ENCODE data around the gene KIF14. TPM values are rescaled to one million over a fixed set of nuclear protein-coding genes. Genes with fewer than 3 reads are reported as not detected.
"Not testable (repeated sequence)": the region's sequence is repeated elsewhere in the genome, so short reads cannot be mapped to it uniquely, and the experiment has no call there.

Gene KIF14
- total and polyA plus RNA-seq, 11 donors: 0.04 to 2.0 (median 0.08) TPM; not detected in 2

GRCh38 chr1:200527670-200528069 is 92.9 kb downstream of the KIF14 start:
- H3K9me3 ChIP-seq: no peaks in the 10 kb centered on the region
- TF ChIP-seq, protein P1, sequence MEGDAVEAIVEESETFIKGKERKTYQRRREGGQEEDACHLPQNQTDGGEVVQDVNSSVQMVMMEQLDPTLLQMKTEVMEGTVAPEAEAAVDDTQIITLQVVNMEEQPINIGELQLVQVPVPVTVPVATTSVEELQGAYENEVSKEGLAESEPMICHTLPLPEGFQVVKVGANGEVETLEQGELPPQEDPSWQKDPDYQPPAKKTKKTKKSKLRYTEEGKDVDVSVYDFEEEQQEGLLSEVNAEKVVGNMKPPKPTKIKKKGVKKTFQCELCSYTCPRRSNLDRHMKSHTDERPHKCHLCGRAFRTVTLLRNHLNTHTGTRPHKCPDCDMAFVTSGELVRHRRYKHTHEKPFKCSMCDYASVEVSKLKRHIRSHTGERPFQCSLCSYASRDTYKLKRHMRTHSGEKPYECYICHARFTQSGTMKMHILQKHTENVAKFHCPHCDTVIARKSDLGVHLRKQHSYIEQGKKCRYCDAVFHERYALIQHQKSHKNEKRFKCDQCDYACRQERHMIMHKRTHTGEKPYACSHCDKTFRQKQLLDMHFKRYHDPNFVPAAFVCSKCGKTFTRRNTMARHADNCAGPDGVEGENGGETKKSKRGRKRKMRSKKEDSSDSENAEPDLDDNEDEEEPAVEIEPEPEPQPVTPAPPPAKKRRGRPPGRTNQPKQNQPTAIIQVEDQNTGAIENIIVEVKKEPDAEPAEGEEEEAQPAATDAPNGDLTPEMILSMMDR (IDR thresholded peaks at IDR 0.05): no peak
- TF ChIP-seq POLR2A (IDR thresholded peaks at IDR 0.05): no peak
- peaks cover 0 to 7% (median 0%) of the 10 kb centered on the region in 9 donors for H3K27me3 ChIP-seq
- DNase-seq (no peak), ATAC-seq (no peak)
- no peak overlapping the region for H3K4me3 ChIP-seq
- no peak overlapping the region for H3K27ac ChIP-seq
- H3K36me3 ChIP-seq: no peaks in the 10 kb centered on the region
- H3K4me1 ChIP-seq: peaks cover 0 to 8% (median 0%) of the 10 kb centered on the region in 12 donors
- WGBS, 4 donors: 84 to 91% (median 89%) methylated on average over 4 of the region's 4 CpGs
- intact Hi-C loops (cut with DNase I): no loop called here

GRCh38 chr1:200526709-200527612 is 93.6 kb downstream of the KIF14 start:
- ATAC-seq (no peak), DNase-seq (no peak)
- H3K27me3 ChIP-seq: peaks cover 0 to 3% (median 0%) of the 10 kb centered on the region in 9 donors
- H3K9me3 ChIP-seq: no peaks in the 10 kb centered on the region
- 80 to 94% (median 87%) methylated on average over 5 of the region's 5 CpGs for WGBS, 4 donors
- no peaks in the 10 kb centered on the region for H3K36me3 ChIP-seq
- TF ChIP-seq POLR2A (IDR thresholded peaks at IDR 0.05): no peak
- TF ChIP-seq, protein P1 (IDR thresholded peaks at IDR 0.05): no peak
- intact Hi-C loops (cut with DNase I): no loop called here
- peaks cover 0 to 8% (median 0%) of the 10 kb centered on the region in 12 donors for H3K4me1 ChIP-seq
- H3K4me3 ChIP-seq: no peak overlapping the region
- no peak overlapping the region for H3K27ac ChIP-seq

DNA sequence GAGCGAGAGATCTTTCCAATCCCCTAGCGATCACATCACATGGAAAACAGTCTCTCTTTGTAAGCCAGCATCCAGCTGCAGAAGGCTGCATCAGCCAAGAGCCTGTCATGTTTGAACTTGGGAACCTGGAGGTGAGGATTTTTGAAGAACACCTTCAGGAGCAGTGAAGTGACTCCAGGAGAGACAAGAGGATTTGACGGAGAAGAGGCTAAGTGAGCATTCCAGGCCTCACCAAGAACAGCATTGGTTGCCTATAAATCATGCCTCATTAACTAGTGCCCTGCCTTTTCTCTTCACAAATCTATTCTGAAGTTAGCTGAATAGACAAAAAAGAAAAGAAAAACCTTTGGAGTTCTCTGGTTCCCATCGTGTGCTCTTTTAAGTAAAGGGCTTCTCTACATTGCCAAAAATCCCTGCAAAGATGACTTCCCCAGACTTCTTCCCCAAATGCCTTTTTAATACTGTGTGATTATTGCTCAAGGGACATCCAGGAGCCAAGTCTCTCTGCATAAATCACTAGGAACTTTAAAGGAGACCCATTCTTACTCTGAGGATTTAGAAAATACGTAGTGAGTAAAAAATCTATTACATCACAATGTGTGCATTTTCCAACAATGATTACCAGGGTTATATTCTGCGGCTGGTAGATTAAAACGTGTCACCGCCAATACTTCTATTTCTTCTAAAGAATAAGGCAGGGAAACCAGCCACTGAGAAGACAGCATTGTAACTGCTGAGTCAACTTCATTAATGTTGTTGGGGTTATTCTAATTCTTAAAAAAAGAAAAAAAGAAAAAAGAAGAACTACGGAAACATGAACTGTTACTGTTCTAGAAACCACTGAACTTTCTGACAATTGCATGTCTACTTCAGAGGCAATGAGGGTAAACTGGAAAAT is 95.2 kb downstream of the KIF14 start:
- WGBS, 4 donors: 54 to 71% (median 60%) methylated on average over 9 of the region's 9 CpGs
- DNase-seq (no peak), ATAC-seq (peak in 1 of 4 donors; percentile 59)
- H3K27me3 ChIP-seq: peaks cover 0 to 3% (median 0%) of the 10 kb centered on the region in 9 donors
- intact Hi-C loops (cut with DNase I): no loop called here
- H3K9me3 ChIP-seq: no peaks in the 10 kb centered on the region
- H3K27ac ChIP-seq: peak overlapping the region in 1 of 12 donors; percentile 23
- H3K4me1 ChIP-seq: peaks cover 0 to 8% (median 0%) of the 10 kb centered on the region in 12 donors
- no peaks in the 10 kb centered on the region for H3K36me3 ChIP-seq
- no peak overlapping the region for H3K4me3 ChIP-seq
- TF ChIP-seq, protein P1 (IDR thresholded peaks at IDR 0.05): no peak
- TF ChIP-seq POLR2A (IDR thresholded peaks at IDR 0.05): no peak

- intact Hi-C loops (cut with DNase I); DNase-seq; H3K4me3 ChIP-seq; H3K27me3 ChIP-seq; H3K4me1 ChIP-seq; H3K9me3 ChIP-seq; H3K36me3 ChIP-seq; H3K27ac ChIP-seq; ATAC-seq: not testable (repeated sequence)
- WGBS, 4 donors: 88 to 94% (median 89%) methylated on average over 5 of the region's 5 CpGs
These were observed 96.0 kb downstream of the KIF14 start for GRCh38 chr1:200524551-200524950.
